HepG2 (cell line): ENCODE data around the gene CHP1. TPM values are rescaled to one million over a fixed set of nuclear protein-coding genes. Genes with fewer than 3 reads are reported as not detected.

Source experiments
- ATF5 ChIP-seq: sonication (generic); formaldehyde crosslinking; IDR thresholded peaks from 2 replicates; pipeline ENCODE4 v1.4.0; 2020; ENCODE audit warnings: mild to moderate bottlenecking, low read depth, missing genetic modification reagents
- HINFP ChIP-seq: sonication (generic); formaldehyde crosslinking; IDR thresholded peaks from 2 replicates; pipeline ENCODE4 v1.4.0; 2020; ENCODE audit warnings: low read depth, mild to moderate bottlenecking, missing genetic modification reagents
- IKZF5 ChIP-seq: IDR thresholded peaks from 2 replicates; pipeline ENCODE4 v1.6.1; 2018; ENCODE audit warnings: missing genetic modification reagents, mild to moderate bottlenecking, missing compliant biosample characterization
- KAT8 ChIP-seq: IDR thresholded peaks from 2 replicates; pipeline ENCODE4 v1.6.1; 2016; ENCODE audit warnings: missing genetic modification reagents, missing compliant biosample characterization
- NFE2L2 ChIP-seq: fragments of 150-350 bp; IDR thresholded peaks from 2 replicates; pipeline ENCODE4 v1.6.1; 2014; ENCODE audit warnings: low read length
- SIX1 ChIP-seq: sonication (generic); formaldehyde crosslinking; IDR thresholded peaks from 2 replicates; pipeline ENCODE4 v1.4.0; 2020; ENCODE audit warnings: missing genetic modification reagents, borderline replicate concordance
- SMAD1 ChIP-seq: sonication (generic); formaldehyde crosslinking; IDR thresholded peaks from 2 replicates; pipeline ENCODE4 v1.4.0; 2020; ENCODE audit warnings: missing genetic modification reagents, low read depth, mild to moderate bottlenecking, borderline replicate concordance
- SNRNP70 ChIP-seq: fragments of 200-400 bp; formaldehyde crosslinking; IDR thresholded peaks from 2 replicates; pipeline ENCODE4 v1.6.1; 2017; ENCODE audit warnings: mild to moderate bottlenecking, low read depth, low read length, moderate library complexity
- SPEN ChIP-seq: sonication (generic); formaldehyde crosslinking; IDR thresholded peaks from 2 replicates; pipeline ENCODE4 v1.5.1; 2020; ENCODE audit warnings: low read depth, mild to moderate bottlenecking, missing genetic modification reagents
- TP53 ChIP-seq: sonication (generic); formaldehyde crosslinking; conservative IDR thresholded peaks from 2 replicates; pipeline ENCODE4 v1.4.0; 2020; ENCODE audit warnings: missing genetic modification reagents
- ZFP36L2 ChIP-seq: sonication (generic); formaldehyde crosslinking; IDR thresholded peaks from 2 replicates; pipeline ENCODE4 v1.4.0; 2020; ENCODE audit warnings: missing genetic modification reagents
- ZNF318 ChIP-seq: sonication (generic); formaldehyde crosslinking; IDR thresholded peaks from 2 replicates; pipeline ENCODE4 v1.4.0; 2020; ENCODE audit warnings: mild to moderate bottlenecking, missing genetic modification reagents
- ZNF788 ChIP-seq: sonication (generic); formaldehyde crosslinking; IDR thresholded peaks from 2 replicates; pipeline ENCODE4 v1.5.0; 2020; ENCODE audit warnings: mild to moderate bottlenecking, missing genetic modification reagents, borderline replicate concordance
- ZNF878 ChIP-seq: sonication (generic); formaldehyde crosslinking; IDR thresholded peaks from 2 replicates; pipeline ENCODE4 v1.8.1; 2023; ENCODE audit warnings: mild to moderate bottlenecking, missing genetic modification reagents, moderate library complexity
- ZSCAN5A ChIP-seq: sonication (generic); formaldehyde crosslinking; IDR thresholded peaks from 2 replicates; pipeline ENCODE4 v1.8.0; 2022; ENCODE audit warnings: mild to moderate bottlenecking, missing genetic modification reagents, borderline replicate concordance
- polyA plus RNA-seq, 8 experiments: library from polyadenylated mRNA; depleted of rRNA in 3 of 8; stranded (reverse) in 7 of 8; unstranded in 1 of 8; fragments of >200 nt; fragmentation: Illumina TruSeq in 4 of 8; extraction: Trizol in 4 of 8; gene quantifications; 2 replicates each; pipeline versions ENCODE4 v1.2.1 to v1.2.3, GENCODE V29; 2011 to 2016; ENCODE audit warnings: low read depth in 4 of 8, missing spikeins in 1 of 8, mixed read lengths in 1 of 8; ENCODE audit not compliant: insufficient read depth in 1 of 8
- total RNA-seq, 5 experiments: library from RNA; depleted of rRNA; stranded (reverse); fragments of >200 nt; fragmentation: Illumina TruSeq; extraction: Trizol; gene quantifications; 2 replicates each; pipeline ENCODE4 v1.2.3, GENCODE V29; 2016; ENCODE audit warnings: low read depth in 1 of 5

The CHP1 gene
- total and polyA plus RNA-seq, 2 of the 13 experiments (the other 11 are each of a cell fraction or from before 2014, with no cell fraction given): 49.6 to 76.4 TPM

- TF ChIP-seq ZNF318 (CRISPR knock-in tag) (peak; percentile 46), ZNF788 (CRISPR knock-in tag) (peak; percentile 12; the same call in 1 of the 2 replicates), SMAD1 (CRISPR knock-in tag) (peak; percentile 87; the same call in 1 of the 2 replicates), IKZF5 (CRISPR knock-in tag) (peak; percentile 80), SPEN (CRISPR knock-in tag) (peak; percentile 80), TP53 (CRISPR knock-in tag) (0 out of 2 replicates have a peak, but pooled peaks have one; percentile 4), NFE2L2 (no peak), ATF5 (CRISPR knock-in tag) (no peak), KAT8 (peak; percentile 86), HINFP (peak; percentile 100), ZSCAN5A (peak; percentile 26; the same call in 1 of the 2 replicates), ZNF878 (CRISPR knock-in tag) (peak; percentile 88), SIX1 (CRISPR knock-in tag) (peak; percentile 23; the same call in 1 of the 2 replicates), ZFP36L2 (CRISPR knock-in tag) (0 out of 2 replicates have a peak, but pooled peaks have one; percentile 68), SNRNP70 (no peak)
These were observed at the start of gene CHP1, which contains the start of gene EXD1 (continued) for GRCh38 chr15:41230650-41231421.
